H9 (cell line): Measurements from ENCODE around the gene TRPM2. TPM values are rescaled to one million over a fixed set of nuclear protein-coding genes. Genes with fewer than 3 reads are reported as not detected.
A peak's percentile ranks its signal among the peaks of the same experiment; 100 is the strongest.

Experiments
- DNase-seq: peaks from one replicate; pipeline ENCODE4 v3.0.0-alpha.2; 2017
- H2AFZ ChIP-seq: one replicate; pipeline ENCODE4 v1.6.1; 2013; ENCODE audit warnings: mild to moderate bottlenecking, low read length, control low read depth, moderate library complexity
- H2AK5ac ChIP-seq: 2 replicates; pipeline ENCODE4 v1.6.1; 2013; ENCODE audit warnings: low read length, control low read depth, mixed read lengths; ENCODE audit not compliant: insufficient read length
- H2BK120ac ChIP-seq: one replicate; pipeline ENCODE4 v1.6.1; 2013; ENCODE audit warnings: low read depth, mild to moderate bottlenecking, low read length, control low read depth, inconsistent platforms; ENCODE audit not compliant: poor library complexity, severe bottlenecking
- H2BK12ac ChIP-seq: 2 replicates; pipeline ENCODE4 v1.6.1; 2013; ENCODE audit warnings: low read length, control low read depth, mixed read lengths, low read depth; ENCODE audit not compliant: insufficient read length
- H2BK15ac ChIP-seq: 2 replicates; pipeline ENCODE4 v1.6.1; 2013; ENCODE audit warnings: low read depth, low read length, control low read depth
- H2BK20ac ChIP-seq: one replicate; pipeline ENCODE4 v1.6.1; 2013; ENCODE audit warnings: low read depth, mild to moderate bottlenecking, low read length, control low read depth, inconsistent platforms; ENCODE audit not compliant: poor library complexity, severe bottlenecking
- H2BK5ac ChIP-seq: 2 replicates; pipeline ENCODE4 v1.6.1; 2013; ENCODE audit warnings: low read length, control low read depth, mixed read lengths; ENCODE audit not compliant: insufficient read length
- H3K14ac ChIP-seq: 2 replicates; pipeline ENCODE4 v1.6.1; 2013; ENCODE audit warnings: low read length, control low read depth; ENCODE audit not compliant: insufficient read depth
- H3K18ac ChIP-seq: 2 replicates; pipeline ENCODE4 v1.6.1; 2013; ENCODE audit warnings: low read depth, mild to moderate bottlenecking, mixed read lengths, low read length, control low read depth; ENCODE audit not compliant: insufficient read length
- H3K23ac ChIP-seq: 2 replicates; pipeline ENCODE4 v1.6.1; 2013; ENCODE audit warnings: low read length, control low read depth, mixed read lengths, low read depth; ENCODE audit not compliant: insufficient read length
- H3K23me2 ChIP-seq: 2 replicates; pipeline ENCODE4 v1.6.1; 2013; ENCODE audit warnings: low read depth, mild to moderate bottlenecking, mixed read lengths, low read length, control low read depth; ENCODE audit not compliant: insufficient read length, poor library complexity, severe bottlenecking
- H3K27ac ChIP-seq: 2 replicates; pipeline ENCODE4 v1.5.1; 2013; ENCODE audit warnings: low read length, control low read depth, mixed read lengths, low read depth; ENCODE audit not compliant: insufficient read length
- H3K27me3 ChIP-seq: 2 replicates; pipeline ENCODE4 v1.6.1; 2013; ENCODE audit warnings: low read length, control low read depth, inconsistent platforms; ENCODE audit not compliant: insufficient read depth
- H3K4ac ChIP-seq: 2 replicates; pipeline ENCODE4 v1.6.1; 2013; ENCODE audit warnings: low read depth, mild to moderate bottlenecking, control low read depth, inconsistent platforms, low read length, moderate library complexity
- H3K4me1 ChIP-seq: 2 replicates; pipeline ENCODE4 v1.6.1; 2013; ENCODE audit warnings: low read length, control low read depth, inconsistent platforms; ENCODE audit not compliant: insufficient read depth
- H3K4me2 ChIP-seq: 2 replicates; pipeline ENCODE4 v1.6.1; 2013; ENCODE audit warnings: low read length, control low read depth, mixed read lengths; ENCODE audit not compliant: insufficient read length, insufficient read depth
- H3K56ac ChIP-seq: 2 replicates; pipeline ENCODE4 v1.6.1; 2013; ENCODE audit warnings: low read depth, mild to moderate bottlenecking, mixed read lengths, low read length, control low read depth; ENCODE audit not compliant: insufficient read length
- H3K79me1 ChIP-seq: 2 replicates; pipeline ENCODE4 v1.6.1; 2013; ENCODE audit warnings: low read depth, mild to moderate bottlenecking, moderate library complexity, low read length, control low read depth, inconsistent platforms; ENCODE audit not compliant: insufficient read depth, poor library complexity, severe bottlenecking
- H3K79me2 ChIP-seq: 2 replicates; pipeline ENCODE4 v1.6.1; 2013; ENCODE audit warnings: low read length, control low read depth, inconsistent platforms; ENCODE audit not compliant: insufficient read depth
- H3K9ac ChIP-seq: 2 replicates; pipeline ENCODE4 v1.6.1; 2013; ENCODE audit warnings: low read length, control low read depth, mixed read lengths; ENCODE audit not compliant: insufficient read length; ENCODE audit errors: extremely low read depth
- H3K9me3 ChIP-seq: one replicate; pipeline ENCODE4 v1.6.1; 2013; ENCODE audit warnings: low read depth, low read length, inconsistent platforms; ENCODE audit not compliant: control insufficient read depth
- H3T11ph ChIP-seq: one replicate; pipeline ENCODE4 v1.6.1; 2013; ENCODE audit warnings: mild to moderate bottlenecking, low read length, control low read depth, inconsistent platforms
- H4K20me1 ChIP-seq: one replicate; pipeline ENCODE4 v1.6.1; 2013; ENCODE audit not compliant: control insufficient read depth, insufficient read length, insufficient read depth
- H4K5ac ChIP-seq: 2 replicates; pipeline ENCODE4 v1.6.1; 2013; ENCODE audit warnings: low read depth, mild to moderate bottlenecking, mixed read lengths, low read length, control low read depth; ENCODE audit not compliant: insufficient read length
- H4K8ac ChIP-seq: replicated peaks from 2 replicates; pipeline ENCODE4 v1.6.1; 2013; ENCODE audit warnings: low read length, control low read depth, mixed read lengths, low read depth; ENCODE audit not compliant: insufficient read length
- H4K91ac ChIP-seq: 2 replicates; pipeline ENCODE4 v1.6.1; 2013; ENCODE audit warnings: low read depth, mild to moderate bottlenecking, moderate library complexity, mixed read lengths, low read length, control low read depth; ENCODE audit not compliant: insufficient read length
- H3K27ac Mint-ChIP-seq, 3 experiments: 2 replicates in 2 of 3; 3 replicates in 1 of 3; pipeline ENCODE4 v1.8.0; 2020 to 2021; ENCODE audit warnings: mixed read lengths in 3 of 3, mild to moderate bottlenecking in 1 of 3, moderate library complexity in 1 of 3
- H3K27me3 Mint-ChIP-seq: 2 replicates; pipeline ENCODE4 v1.8.0; 2021; ENCODE audit warnings: low read depth, mild to moderate bottlenecking, moderate library complexity, mixed read lengths
- H3K36me3 Mint-ChIP-seq, 3 experiments: 2 replicates in 2 of 3; 3 replicates in 1 of 3; pipeline ENCODE4 v1.8.0; 2020 to 2021; ENCODE audit warnings: low read depth in 3 of 3, mixed read lengths in 3 of 3; ENCODE audit not compliant: insufficient read depth in 1 of 3
- H3K4me1 Mint-ChIP-seq, 2 experiments: 2 replicates each; pipeline ENCODE4 v1.8.0; 2020; ENCODE audit warnings: mixed read lengths in 2 of 2
- H3K4me3 Mint-ChIP-seq, 2 experiments: 2 replicates in 1 of 2; 3 replicates in 1 of 2; pipeline ENCODE4 v1.8.0; 2020 to 2021; ENCODE audit warnings: mild to moderate bottlenecking in 2 of 2, mixed read lengths in 2 of 2, moderate library complexity in 1 of 2
- H3K9me3 Mint-ChIP-seq, 2 experiments: 2 replicates in 1 of 2; 3 replicates in 1 of 2; pipeline ENCODE4 v1.8.0; 2020; ENCODE audit warnings: mild to moderate bottlenecking in 2 of 2, mixed read lengths in 2 of 2, moderate library complexity in 1 of 2
- WGBS: extraction: QIAGEN DNeasy Blood & Tissue Kit; methylation state at CpG from one replicate; pipeline ENCODE4 v1.1.7; 2013; ENCODE audit warnings: missing lambda C conversion rate, low lambda C conversion rate, mixed read lengths; ENCODE audit not compliant: insufficient read length; ENCODE audit errors: extremely low coverage; 5-methylcytosine and 5-hydroxymethylcytosine counted together
- total RNA-seq: library from RNA; stranded (reverse); gene quantifications from 2 replicates; pipeline ENCODE4 v1.2.1, GENCODE V29; 2021
- TF ChIP-seq, protein P1 (sequence below): fragments of 200-600 bp; sonication (generic); conservative IDR thresholded peaks from 3 replicates; pipeline ENCODE4 v1.8.0; 2021; ENCODE audit warnings: antibody characterized with exemption, mild to moderate bottlenecking

TRPM2 gene
- total RNA-seq, 1 experiment from 2014 or later, result 0.68 TPM

DNA sequence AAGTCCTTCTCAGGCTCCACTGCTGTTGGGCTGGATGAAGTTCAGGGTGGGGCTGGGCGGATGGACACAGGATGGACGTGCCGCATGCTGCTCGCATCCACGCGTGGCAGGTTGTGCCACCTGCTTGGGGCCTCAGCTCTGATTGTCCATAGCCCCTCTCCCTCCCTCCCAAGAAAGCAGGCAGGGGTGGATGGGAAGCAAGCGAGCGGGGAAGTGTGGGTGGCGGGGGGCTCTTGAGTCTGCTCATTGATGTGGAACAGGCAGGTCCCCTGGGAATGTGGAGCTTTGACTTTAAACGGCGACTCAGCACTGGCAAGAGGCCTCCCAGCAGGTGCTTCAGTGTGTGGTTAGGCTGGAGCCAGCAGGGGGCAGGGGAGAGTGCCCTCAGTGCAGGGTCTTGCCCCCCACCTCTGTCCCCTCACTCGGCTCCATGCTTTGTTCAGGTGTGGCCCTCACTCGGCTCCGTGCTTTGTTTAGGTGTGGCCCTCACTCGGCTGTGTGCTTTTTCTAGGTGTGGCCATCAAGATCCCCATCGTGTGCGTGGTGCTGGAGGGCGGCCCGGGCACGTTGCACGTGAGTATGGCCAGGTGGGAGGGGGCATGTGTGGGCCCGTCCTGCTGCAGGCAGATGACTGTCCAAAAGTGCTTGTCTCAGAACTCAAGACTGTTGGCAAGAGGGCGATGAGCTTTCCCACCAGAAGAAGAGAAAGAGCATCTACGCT is 23.9 kb downstream of the TRPM2 start:
- Histone ChIP-seq H3K9me3 (no peaks in the 10 kb centered on the region), H3K27ac (no peak overlapping the region), H3T11ph (no peak overlapping the region), H2BK15ac (no peak overlapping the region), H2BK120ac (no peak overlapping the region), H4K91ac (no peak overlapping the region), H3K27me3 (no peaks in the 10 kb centered on the region), H2AK5ac (no peak overlapping the region), H3K9ac (no peak overlapping the region), H3K56ac (no peak overlapping the region), H3K23me2 (no peaks in the 10 kb centered on the region), H4K5ac (no peak overlapping the region), H4K20me1 (no peaks in the 10 kb centered on the region), H3K18ac (no peak overlapping the region), H3K4me2 (no peak overlapping the region), H2AFZ (no peak overlapping the region), H3K79me1 (no peaks in the 10 kb centered on the region), H4K8ac (no peak overlapping the region), H3K23ac (no peak overlapping the region), H2BK20ac (no peak overlapping the region), H3K4me1 (no peaks in the 10 kb centered on the region), H2BK12ac (no peak overlapping the region), H2BK5ac (no peak overlapping the region), H3K14ac (no peak overlapping the region), H3K4ac (no peak overlapping the region), H3K79me2 (no peaks in the 10 kb centered on the region)
- no peak overlapping the region for H3K4me3 Mint-ChIP-seq
- H3K9me3 Mint-ChIP-seq, result peaks cover 26 to 29% of the 10 kb centered on the region in 2 experiments
- WGBS, result no CpG with 5 or more reads among the region's 24 CpGs
- peaks cover 19 to 22% of the 10 kb centered on the region in 2 experiments for H3K4me1 Mint-ChIP-seq
- peaks cover 0 to 9% (median 4%) of the 10 kb centered on the region in 3 experiments; a peak in 4 of 7 replicates for H3K36me3 Mint-ChIP-seq
- TF ChIP-seq, protein P1, sequence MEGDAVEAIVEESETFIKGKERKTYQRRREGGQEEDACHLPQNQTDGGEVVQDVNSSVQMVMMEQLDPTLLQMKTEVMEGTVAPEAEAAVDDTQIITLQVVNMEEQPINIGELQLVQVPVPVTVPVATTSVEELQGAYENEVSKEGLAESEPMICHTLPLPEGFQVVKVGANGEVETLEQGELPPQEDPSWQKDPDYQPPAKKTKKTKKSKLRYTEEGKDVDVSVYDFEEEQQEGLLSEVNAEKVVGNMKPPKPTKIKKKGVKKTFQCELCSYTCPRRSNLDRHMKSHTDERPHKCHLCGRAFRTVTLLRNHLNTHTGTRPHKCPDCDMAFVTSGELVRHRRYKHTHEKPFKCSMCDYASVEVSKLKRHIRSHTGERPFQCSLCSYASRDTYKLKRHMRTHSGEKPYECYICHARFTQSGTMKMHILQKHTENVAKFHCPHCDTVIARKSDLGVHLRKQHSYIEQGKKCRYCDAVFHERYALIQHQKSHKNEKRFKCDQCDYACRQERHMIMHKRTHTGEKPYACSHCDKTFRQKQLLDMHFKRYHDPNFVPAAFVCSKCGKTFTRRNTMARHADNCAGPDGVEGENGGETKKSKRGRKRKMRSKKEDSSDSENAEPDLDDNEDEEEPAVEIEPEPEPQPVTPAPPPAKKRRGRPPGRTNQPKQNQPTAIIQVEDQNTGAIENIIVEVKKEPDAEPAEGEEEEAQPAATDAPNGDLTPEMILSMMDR, result peak; percentile 57
- peak; percentile 60 for DNase-seq
- H3K27me3 Mint-ChIP-seq, result peaks cover 34% of the 10 kb centered on the region
- peak overlapping the region in 1 of 3 experiments; percentile 14; a peak in 1 of 7 replicates for H3K27ac Mint-ChIP-seq
